ENCODE data around the gene DOCK1. TPM values are rescaled to one million over a fixed set of nuclear protein-coding genes. Genes with fewer than 3 reads are reported as not detected.

DOCK1 gene
- total and polyA plus RNA-seq, 2 donors (not counting 1 experiment from before 2014, with no cell fraction given) = 20.5 to 91.0 TPM

GRCh38 chr10:127064474-127064873, 159.2 kb downstream of the DOCK1 start:
- H3K27me3 ChIP-seq (ENCODE audit: control insufficient read depth, insufficient read depth, low read length) = no peaks in the 10 kb centered on the region
- H4K20me1 ChIP-seq (ENCODE audit: control insufficient read depth, extremely low read depth, insufficient read depth, low read length) = no peaks in the 10 kb centered on the region
- no peaks in the 10 kb centered on the region for H3K79me2 ChIP-seq (ENCODE audit: control insufficient read depth, insufficient read depth, low read length)
- H3K9ac ChIP-seq (ENCODE audit: insufficient read depth, low read length) = no peak overlapping the region
- H3K4me2 ChIP-seq (ENCODE audit: extremely low read depth, insufficient read depth, low read length) = no peak overlapping the region
- no peak overlapping the region for H3K27ac ChIP-seq (ENCODE audit: insufficient read depth, low read length)
- TF ChIP-seq EZH2 (IDR thresholded peaks at IDR 0.05; ENCODE audit: low read length, missing control alignments) (no peak), CTCF (conservative IDR thresholded peaks at IDR 0.05 in 1 of 2, IDR thresholded peaks at IDR 0.05 in 1 of 2; ENCODE audit: low read depth in 1 of 2, low read length in 2 of 2) (no peak)
- H3K9me3 ChIP-seq (ENCODE audit: control insufficient read depth, insufficient read depth, low read depth, low read length) = no peaks in the 10 kb centered on the region
- no peak overlapping the region for H3K4me3 ChIP-seq (replicated peaks in 1 of 4; ENCODE audit: control extremely low read depth in 1 of 4, insufficient read depth in 1 of 4, low read depth in 3 of 4, low read length in 4 of 4)
- peaks cover 3% of the 10 kb centered on the region for H3K36me3 ChIP-seq (ENCODE audit: control insufficient read depth, insufficient read depth, low read length)
- no peaks in the 10 kb centered on the region for H3K4me1 ChIP-seq (ENCODE audit: control insufficient read depth, extremely low read depth, insufficient read depth, low read length)
- DNase-seq (ENCODE audit: low read depth in 2 of 2) = no peak
- H2AFZ ChIP-seq (ENCODE audit: low read length) = no peak overlapping the region

- Histone ChIP-seq H3K27me3 (ENCODE audit: control insufficient read depth, insufficient read depth, low read length) (no peaks in the 10 kb centered on the region), H2AFZ (ENCODE audit: low read length) (no peak overlapping the region), H3K79me2 (ENCODE audit: control insufficient read depth, insufficient read depth, low read length) (no peaks in the 10 kb centered on the region), H4K20me1 (ENCODE audit: control insufficient read depth, extremely low read depth, insufficient read depth, low read length) (no peaks in the 10 kb centered on the region), H3K9ac (ENCODE audit: insufficient read depth, low read length) (no peak overlapping the region), H3K4me1 (ENCODE audit: control insufficient read depth, extremely low read depth, insufficient read depth, low read length) (no peaks in the 10 kb centered on the region), H3K36me3 (ENCODE audit: control insufficient read depth, insufficient read depth, low read length) (peaks cover 3% of the 10 kb centered on the region), H3K4me3 (replicated peaks in 1 of 4; ENCODE audit: control extremely low read depth in 1 of 4, insufficient read depth in 1 of 4, low read depth in 3 of 4, low read length in 4 of 4) (no peak overlapping the region), H3K4me2 (ENCODE audit: extremely low read depth, insufficient read depth, low read length) (no peak overlapping the region), H3K27ac (ENCODE audit: insufficient read depth, low read length) (no peak overlapping the region), H3K9me3 (ENCODE audit: control insufficient read depth, insufficient read depth, low read depth, low read length) (no peaks in the 10 kb centered on the region)
- no peak for DNase-seq (ENCODE audit: low read depth in 2 of 2)
- TF ChIP-seq CTCF (conservative IDR thresholded peaks at IDR 0.05 in 1 of 2, IDR thresholded peaks at IDR 0.05 in 1 of 2; ENCODE audit: low read depth in 1 of 2, low read length in 2 of 2) (no peak), EZH2 (IDR thresholded peaks at IDR 0.05; ENCODE audit: low read length, missing control alignments) (no peak)
Measured at GRCh38 chr10:127067542-127068194, 162.4 kb downstream of the DOCK1 start.

DNA sequence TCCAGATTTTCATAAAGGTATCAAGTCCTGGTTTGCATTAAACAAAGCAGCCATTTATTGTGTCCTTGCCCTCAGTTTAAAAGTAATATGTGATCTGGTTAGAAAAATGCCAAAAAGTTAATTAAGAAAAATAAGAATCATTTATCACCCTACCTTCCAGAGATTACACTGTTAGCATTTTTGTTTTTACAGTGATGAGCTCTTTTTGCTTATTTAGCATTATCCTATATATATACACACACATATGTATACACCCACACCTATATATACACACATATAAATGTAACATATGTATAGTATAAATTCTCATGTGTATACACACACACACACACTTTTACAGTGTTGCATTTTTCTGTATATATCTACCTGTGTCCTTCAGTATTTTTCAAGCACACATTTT, 163.3 kb downstream of the DOCK1 start:
- no peak overlapping the region for H3K27ac ChIP-seq (ENCODE audit: insufficient read depth, low read length)
- no peak for DNase-seq (ENCODE audit: low read depth in 2 of 2)
- no peak overlapping the region for H3K4me3 ChIP-seq (replicated peaks in 1 of 4; ENCODE audit: control extremely low read depth in 1 of 4, insufficient read depth in 1 of 4, low read depth in 3 of 4, low read length in 4 of 4)
- peaks cover 3% of the 10 kb centered on the region for H3K36me3 ChIP-seq (ENCODE audit: control insufficient read depth, insufficient read depth, low read length)
- no peaks in the 10 kb centered on the region for H4K20me1 ChIP-seq (ENCODE audit: control insufficient read depth, extremely low read depth, insufficient read depth, low read length)
- no peak overlapping the region for H3K4me2 ChIP-seq (ENCODE audit: extremely low read depth, insufficient read depth, low read length)
- no peaks in the 10 kb centered on the region for H3K79me2 ChIP-seq (ENCODE audit: control insufficient read depth, insufficient read depth, low read length)
- H3K9me3 ChIP-seq (ENCODE audit: control insufficient read depth, insufficient read depth, low read depth, low read length) = no peaks in the 10 kb centered on the region
- no peak overlapping the region for H2AFZ ChIP-seq (ENCODE audit: low read length)
- H3K4me1 ChIP-seq (ENCODE audit: control insufficient read depth, extremely low read depth, insufficient read depth, low read length) = no peaks in the 10 kb centered on the region
- no peak overlapping the region for H3K9ac ChIP-seq (ENCODE audit: insufficient read depth, low read length)
- no peak for TF ChIP-seq EZH2 (IDR thresholded peaks at IDR 0.05; ENCODE audit: low read length, missing control alignments)
- TF ChIP-seq CTCF (conservative IDR thresholded peaks at IDR 0.05 in 1 of 2, IDR thresholded peaks at IDR 0.05 in 1 of 2; ENCODE audit: low read depth in 1 of 2, low read length in 2 of 2) = no peak
- no peaks in the 10 kb centered on the region for H3K27me3 ChIP-seq (ENCODE audit: control insufficient read depth, insufficient read depth, low read length)

All from fibroblast of lung (primary cell).